NT2/D1 (cell line): ENCODE measurements around the gene TKTL2.
A peak's percentile ranks its signal among the peaks of the same experiment; 100 is the strongest.

Source experiments
- DNase-seq: peaks from one replicate; pipeline ENCODE4 v3.0.0-alpha.2; 2011; ENCODE audit warnings: low read depth, low spot score
- H3K27me3 ChIP-seq: 2 replicates; pipeline ENCODE4 v1.6.0; 2011; ENCODE audit warnings: mild to moderate bottlenecking; ENCODE audit not compliant: insufficient read length, insufficient read depth
- H3K36me3 ChIP-seq: 2 replicates; pipeline ENCODE4 v1.6.1; 2011; ENCODE audit warnings: mild to moderate bottlenecking, low read length, mixed read lengths; ENCODE audit not compliant: insufficient read depth, insufficient read length
- H3K4me1 ChIP-seq: 2 replicates; pipeline ENCODE4 v1.5.1; 2011; ENCODE audit not compliant: insufficient read depth, insufficient read length
- H3K4me3 ChIP-seq: 2 replicates; pipeline ENCODE4 v1.5.1; 2011; ENCODE audit warnings: low read depth; ENCODE audit not compliant: insufficient read length
- H3K9ac ChIP-seq: 2 replicates; pipeline ENCODE4 v1.6.0; 2011; ENCODE audit warnings: low read depth; ENCODE audit not compliant: insufficient read length
- H3K9me3 ChIP-seq: 2 replicates; pipeline ENCODE4 v1.5.1; 2011; ENCODE audit warnings: mild to moderate bottlenecking, low read length; ENCODE audit not compliant: insufficient read depth
- SUZ12 ChIP-seq: IDR thresholded peaks from 2 replicates; pipeline ENCODE4 v1.6.1; 2011; ENCODE audit not compliant: insufficient read length, insufficient read depth; ENCODE audit errors: extremely low read depth
- YY1 ChIP-seq: IDR thresholded peaks from 2 replicates; pipeline ENCODE4 v1.6.1; 2011; ENCODE audit not compliant: insufficient read length, insufficient read depth
- ZNF274 ChIP-seq: IDR thresholded peaks from 2 replicates; pipeline ENCODE4 v1.6.1; 2011; ENCODE audit warnings: mild to moderate bottlenecking, low read depth, low read length

TKTL2 gene

DNA sequence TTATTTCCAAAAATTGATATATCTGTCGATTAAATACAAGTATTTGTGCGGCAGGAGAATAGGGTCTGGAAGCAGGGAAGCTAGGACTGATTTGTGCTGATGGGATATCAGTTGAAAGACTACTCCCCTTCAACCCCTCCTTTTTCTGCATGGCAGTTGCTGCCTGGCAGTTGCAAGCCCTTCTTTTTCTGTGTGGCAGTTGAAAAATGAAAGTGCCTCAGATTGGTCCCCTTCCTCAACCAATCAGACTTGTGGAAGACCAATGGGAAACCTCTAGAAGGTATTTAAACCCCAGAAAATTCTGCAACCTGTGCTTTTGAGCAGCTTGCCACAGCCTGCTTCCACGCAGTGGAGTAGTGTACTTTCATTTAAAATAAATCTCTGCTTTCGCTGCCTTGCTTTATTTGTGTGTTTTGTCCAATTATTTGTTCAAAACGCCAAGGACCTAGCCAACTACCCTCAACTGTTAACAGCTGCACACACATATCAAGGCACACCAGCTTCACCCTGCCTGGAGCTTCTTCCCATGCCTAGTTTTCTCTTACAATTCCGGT is 19.5 kb upstream of the TKTL2 start:
- Histone ChIP-seq H3K36me3 (peaks cover 14% of the 10 kb centered on the region), H3K4me3 (no peak overlapping the region), H3K9me3 (no peaks in the 10 kb centered on the region), H3K27me3 (no peaks in the 10 kb centered on the region), H3K9ac (no peak overlapping the region), H3K4me1 (no peaks in the 10 kb centered on the region)
- no peak for DNase-seq
- TF ChIP-seq SUZ12 (no peak), ZNF274 (no peak), YY1 (no peak)

DNA sequence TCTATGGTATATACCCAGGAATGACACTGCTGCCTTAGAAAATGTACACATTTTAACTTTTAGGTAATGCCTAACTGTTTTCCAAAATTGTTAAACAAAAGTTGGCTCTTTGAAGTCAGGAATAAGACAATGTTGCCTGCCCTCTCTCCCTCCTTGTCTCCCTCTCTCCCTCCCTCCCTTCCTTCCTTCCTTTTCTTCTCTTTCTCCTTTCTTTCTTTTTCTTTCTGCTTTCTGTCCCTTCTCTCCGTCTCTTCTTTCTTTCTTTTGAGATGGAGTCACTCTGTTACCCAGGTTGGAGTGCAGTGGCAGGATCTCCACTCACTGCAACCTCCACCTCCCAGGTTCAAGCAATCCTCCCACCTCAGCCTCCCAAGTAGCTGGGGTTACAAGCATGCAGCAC is 16.4 kb upstream of the TKTL2 start:
- Histone ChIP-seq H3K9me3 (peaks cover 7% of the 10 kb centered on the region; the same call in 1 of the 2 replicates), H3K4me1 (no peaks in the 10 kb centered on the region), H3K36me3 (no peaks in the 10 kb centered on the region), H3K4me3 (no peak overlapping the region), H3K9ac (no peak overlapping the region), H3K27me3 (no peaks in the 10 kb centered on the region)
- DNase-seq = no peak
- TF ChIP-seq ZNF274 (no peak), YY1 (no peak), SUZ12 (no peak)

DNA sequence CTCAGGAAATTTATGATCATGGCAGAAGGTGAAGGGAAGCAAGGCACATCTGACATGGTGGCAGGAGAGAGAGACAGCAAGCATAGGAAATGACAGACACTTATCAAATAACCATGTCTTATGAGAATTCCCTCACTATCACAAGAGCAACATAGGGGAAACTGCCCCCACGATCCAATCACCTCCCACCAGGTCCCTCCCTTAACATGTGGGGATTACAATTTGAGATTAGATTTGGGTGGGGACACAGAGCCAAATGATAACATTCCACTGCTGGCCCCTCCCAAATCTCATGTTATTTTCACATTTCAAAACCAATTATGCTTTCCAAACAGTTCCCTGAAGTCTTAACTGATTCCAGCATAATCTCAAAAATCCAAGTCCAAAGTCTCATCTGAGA is 12.8 kb upstream of the TKTL2 start:
- no peak for TF ChIP-seq SUZ12
- TF ChIP-seq ZNF274 = no peak
- no peak for TF ChIP-seq YY1

DNA sequence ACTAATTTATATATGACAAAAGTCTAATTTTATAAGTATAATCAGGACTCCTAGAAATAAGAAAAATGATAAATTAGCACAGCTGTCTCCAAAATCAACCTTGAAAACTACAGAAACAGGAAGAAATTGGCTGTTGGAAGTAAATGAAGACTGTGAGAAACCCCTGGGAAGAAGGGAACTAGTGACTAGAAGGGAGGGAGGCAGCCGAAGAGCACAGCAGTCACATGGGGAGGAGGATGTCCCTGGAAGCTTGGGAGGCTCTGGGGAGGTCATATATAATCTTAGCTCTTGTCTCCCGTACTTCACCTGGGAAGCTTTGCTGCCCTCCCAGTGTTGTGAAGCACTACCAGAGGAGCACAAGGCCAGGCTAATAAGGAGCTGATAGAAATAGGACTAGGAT is 12.0 kb upstream of the TKTL2 start:
- H3K27me3 ChIP-seq = no peaks in the 10 kb centered on the region
- H3K36me3 ChIP-seq = no peaks in the 10 kb centered on the region
- no peak for TF ChIP-seq YY1
- TF ChIP-seq ZNF274 = no peak
- TF ChIP-seq SUZ12 = no peak
- no peak for DNase-seq
- no peak overlapping the region for H3K4me3 ChIP-seq
- no peaks in the 10 kb centered on the region for H3K4me1 ChIP-seq
- H3K9ac ChIP-seq = no peak overlapping the region
- peaks cover 7% of the 10 kb centered on the region; the same call in 1 of the 2 replicates for H3K9me3 ChIP-seq

More for the DNA sequence above, 12.8 kb upstream of the TKTL2 start:
- H3K9ac ChIP-seq = no peak overlapping the region
- H3K4me1 ChIP-seq = no peaks in the 10 kb centered on the region
- H3K9me3 ChIP-seq = peaks cover 7% of the 10 kb centered on the region; the same call in 1 of the 2 replicates
- no peak for DNase-seq
- H3K36me3 ChIP-seq = no peaks in the 10 kb centered on the region
- no peaks in the 10 kb centered on the region for H3K27me3 ChIP-seq
- no peak overlapping the region for H3K4me3 ChIP-seq

DNA sequence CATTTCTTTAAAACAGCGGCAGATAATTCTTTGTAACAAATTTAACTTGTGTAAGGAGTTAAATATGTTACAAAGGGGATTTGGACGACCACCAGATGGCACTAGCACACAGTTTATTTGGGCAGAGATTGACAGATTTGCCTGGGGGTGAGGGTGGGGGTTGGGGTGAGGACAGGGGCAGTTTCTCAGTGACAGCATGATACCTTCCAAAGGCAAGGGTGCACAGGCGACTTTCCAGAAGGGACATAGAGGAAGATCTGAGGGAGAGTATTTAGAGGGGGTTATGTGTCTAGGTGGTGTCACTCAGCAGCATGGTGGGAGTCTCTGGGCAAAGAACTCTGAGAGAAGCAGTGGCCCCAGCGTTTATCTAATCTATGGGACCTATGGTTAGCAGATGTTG is 11.4 kb upstream of the TKTL2 start:
- Histone ChIP-seq H3K4me3 (no peak overlapping the region), H3K27me3 (no peaks in the 10 kb centered on the region), H3K36me3 (no peaks in the 10 kb centered on the region), H3K4me1 (no peaks in the 10 kb centered on the region), H3K9ac (no peak overlapping the region), H3K9me3 (peaks cover 7% of the 10 kb centered on the region; the same call in 1 of the 2 replicates)
- peak; percentile 32 for DNase-seq
- TF ChIP-seq ZNF274 = no peak
- TF ChIP-seq SUZ12 = no peak
- TF ChIP-seq YY1 = no peak

DNA sequence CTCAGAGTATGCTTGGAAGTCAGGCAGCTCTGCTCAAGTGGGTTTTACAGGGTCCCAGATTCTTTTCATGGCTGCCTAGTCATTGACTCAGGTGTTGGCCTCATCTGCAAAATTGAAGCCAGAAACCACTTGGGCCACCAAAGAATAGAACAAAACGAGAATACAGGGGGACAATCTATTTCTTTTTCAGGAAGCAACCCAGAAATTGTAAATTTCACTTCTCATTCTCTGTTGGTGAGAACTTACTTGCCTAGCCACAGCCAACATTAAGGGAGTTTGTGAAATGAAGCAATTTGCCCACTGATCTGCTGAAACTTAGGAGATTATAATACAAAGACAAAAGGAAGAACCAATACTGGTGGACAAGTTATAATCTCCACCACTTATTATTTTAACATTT is 8.6 kb upstream of the TKTL2 start:
- Histone ChIP-seq H3K27me3 (no peaks in the 10 kb centered on the region), H3K9ac (no peak overlapping the region), H3K36me3 (no peaks in the 10 kb centered on the region), H3K9me3 (peaks cover 5% of the 10 kb centered on the region; the same call in 1 of the 2 replicates), H3K4me1 (no peaks in the 10 kb centered on the region), H3K4me3 (no peak overlapping the region)
- TF ChIP-seq SUZ12 = no peak
- TF ChIP-seq ZNF274 = no peak
- no peak for TF ChIP-seq YY1
- DNase-seq = no peak

DNA sequence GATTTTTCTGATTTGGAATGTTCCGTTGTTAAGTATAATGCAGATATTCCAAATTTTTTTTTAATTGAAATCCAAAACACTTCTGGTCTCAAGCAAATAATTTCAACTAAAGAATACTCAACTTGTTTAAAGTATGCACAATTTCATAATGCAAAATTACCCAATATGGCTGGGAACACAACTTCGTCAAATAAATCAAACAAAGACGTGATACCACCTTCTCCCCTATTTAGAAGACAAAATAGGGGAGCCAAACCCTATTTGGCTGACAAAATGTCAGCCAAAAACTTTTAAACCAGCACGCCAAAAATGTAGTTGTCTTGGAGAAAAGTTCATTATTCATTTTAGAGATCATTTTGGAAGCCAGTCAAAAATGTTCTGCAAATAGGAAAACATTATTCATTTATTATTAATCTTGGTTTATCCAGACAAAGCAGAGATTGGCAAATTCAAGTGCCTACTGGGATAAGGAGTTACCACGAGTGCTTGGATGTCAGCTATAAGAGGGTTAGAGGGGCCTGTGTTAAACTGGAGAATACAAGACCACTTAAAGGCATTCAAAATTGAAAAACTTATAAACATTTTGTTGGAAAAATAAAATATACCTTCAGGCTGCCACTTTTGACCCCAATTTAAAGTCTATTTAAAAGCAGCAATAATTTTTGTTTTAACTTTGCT is 3.3 kb upstream of the TKTL2 start:
- Histone ChIP-seq H3K4me3 (no peak overlapping the region), H3K9me3 (no peaks in the 10 kb centered on the region), H3K27me3 (no peaks in the 10 kb centered on the region), H3K4me1 (no peaks in the 10 kb centered on the region), H3K9ac (no peak overlapping the region), H3K36me3 (no peaks in the 10 kb centered on the region)
- TF ChIP-seq YY1 = no peak
- no peak for TF ChIP-seq ZNF274
- no peak for TF ChIP-seq SUZ12
- DNase-seq = no peak
